Mesenchymal stem cell (in vitro differentiated cells and primary cell): Measurements from ENCODE around the gene RRP15.

ENCODE experiments used
- DNase-seq: peaks from one replicate; pipeline ENCODE4 v3.0.0-alpha.2; 2013
- H2AFZ ChIP-seq: one replicate; pipeline ENCODE4 v1.6.1; 2013; ENCODE audit warnings: low read depth, mild to moderate bottlenecking, control low read depth, inconsistent platforms, low read length, moderate library complexity
- H2AK5ac ChIP-seq: 2 replicates; pipeline ENCODE4 v1.6.1; 2013; ENCODE audit warnings: low read length, moderate library complexity, mild to moderate bottlenecking, inconsistent platforms; ENCODE audit not compliant: severe bottlenecking
- H2BK120ac ChIP-seq: one replicate; pipeline ENCODE4 v1.6.1; 2013; ENCODE audit warnings: low read depth, mild to moderate bottlenecking, inconsistent platforms, low read length, moderate library complexity
- H2BK12ac ChIP-seq, 2 experiments: one replicate each; pipeline ENCODE4 v1.6.1; 2013; ENCODE audit warnings: inconsistent platforms in 2 of 2, low read length in 2 of 2, mild to moderate bottlenecking in 2 of 2, moderate library complexity in 2 of 2, control low read depth in 1 of 2
- H2BK15ac ChIP-seq: one replicate; pipeline ENCODE4 v1.6.1; 2013; ENCODE audit warnings: mild to moderate bottlenecking, low read depth, inconsistent platforms; ENCODE audit not compliant: poor library complexity, severe bottlenecking
- H2BK5ac ChIP-seq: 2 replicates; pipeline ENCODE4 v1.6.1; 2013; ENCODE audit warnings: low read depth, mild to moderate bottlenecking, low read length, control low read depth, inconsistent platforms; ENCODE audit not compliant: poor library complexity, severe bottlenecking
- H3K14ac ChIP-seq, 2 experiments: one replicate each; pipeline ENCODE4 v1.6.1; 2013; ENCODE audit warnings: inconsistent platforms in 2 of 2, low read length in 2 of 2, control low read depth in 1 of 2, mild to moderate bottlenecking in 1 of 2, moderate library complexity in 1 of 2
- H3K18ac ChIP-seq, 2 experiments: one replicate each; pipeline ENCODE4 v1.6.1; 2013; ENCODE audit warnings: inconsistent platforms in 2 of 2, low read length in 2 of 2, control low read depth in 1 of 2, low read depth in 1 of 2, mild to moderate bottlenecking in 1 of 2
- H3K23ac ChIP-seq, 2 experiments: one replicate each; pipeline ENCODE4 v1.6.1; 2013; ENCODE audit warnings: inconsistent platforms in 2 of 2, low read length in 2 of 2, mild to moderate bottlenecking in 2 of 2, moderate library complexity in 2 of 2, control low read depth in 1 of 2
- H3K27ac ChIP-seq: 2 replicates; pipeline ENCODE4 v1.5.1; 2013; ENCODE audit warnings: mild to moderate bottlenecking, moderate library complexity, low read length, control low read depth, inconsistent platforms; ENCODE audit not compliant: poor library complexity, severe bottlenecking
- H3K27me3 ChIP-seq, 2 experiments: 2 replicates each; pipeline versions ENCODE4 v1.6.1 to v1.7.0; 2013; ENCODE audit warnings: low read length in 2 of 2, mild to moderate bottlenecking in 2 of 2, moderate library complexity in 2 of 2, control low read depth in 1 of 2, inconsistent platforms in 1 of 2; ENCODE audit not compliant: control insufficient read depth in 1 of 2, insufficient read depth in 1 of 2
- H3K36me3 ChIP-seq, 2 experiments: 2 replicates each; pipeline versions ENCODE4 v1.6.1 to v1.7.0; 2013; ENCODE audit warnings: low read length in 2 of 2, control low read depth in 1 of 2, inconsistent platforms in 1 of 2, low read depth in 1 of 2, mild to moderate bottlenecking in 1 of 2; ENCODE audit not compliant: insufficient read depth in 2 of 2, control insufficient read depth in 1 of 2
- H3K4ac ChIP-seq, 2 experiments: one replicate each; pipeline ENCODE4 v1.6.1; 2013; ENCODE audit warnings: inconsistent platforms in 2 of 2, low read length in 2 of 2, mild to moderate bottlenecking in 2 of 2, moderate library complexity in 2 of 2, control low read depth in 1 of 2, low read depth in 1 of 2
- H3K4me1 ChIP-seq: 2 replicates; pipeline ENCODE4 v1.6.1; 2013; ENCODE audit warnings: low read depth, low read length, control low read depth; ENCODE audit not compliant: control insufficient read depth, insufficient read depth
- H3K4me2 ChIP-seq: 2 replicates; pipeline ENCODE4 v1.6.1; 2013; ENCODE audit warnings: low read length, mild to moderate bottlenecking, inconsistent platforms; ENCODE audit not compliant: poor library complexity, severe bottlenecking
- H3K4me3 ChIP-seq, 2 experiments: 2 replicates each; pipeline versions ENCODE4 v1.5.1 to v1.7.0; 2013; ENCODE audit warnings: low read length in 2 of 2, mild to moderate bottlenecking in 2 of 2, control low read depth in 1 of 2, low read depth in 1 of 2; ENCODE audit not compliant: insufficient read depth in 1 of 2
- H3K79me1 ChIP-seq: replicated peaks from 2 replicates; pipeline ENCODE4 v1.6.1; 2013; ENCODE audit warnings: mild to moderate bottlenecking, control low read depth, low read length, inconsistent platforms; ENCODE audit not compliant: poor library complexity, severe bottlenecking
- H3K9ac ChIP-seq: 2 replicates; pipeline ENCODE4 v1.7.0; 2013; ENCODE audit warnings: mild to moderate bottlenecking, low read length, moderate library complexity
- H3K9me3 ChIP-seq: 2 replicates; pipeline ENCODE4 v1.7.0; 2013; ENCODE audit warnings: mild to moderate bottlenecking, low read length; ENCODE audit not compliant: control insufficient read depth
- H4K8ac ChIP-seq: one replicate; pipeline ENCODE4 v1.6.1; 2013; ENCODE audit warnings: inconsistent platforms, mild to moderate bottlenecking, low read length, moderate library complexity
- H4K91ac ChIP-seq: one replicate; pipeline ENCODE4 v1.6.1; 2013; ENCODE audit warnings: mild to moderate bottlenecking, low read length, inconsistent platforms
- WGBS: methylation state at CpG from one replicate; pipeline ENCODE4 v1.1.7; 2013; ENCODE audit warnings: mixed read lengths; 5-methylcytosine and 5-hydroxymethylcytosine counted together

RRP15 gene

GRCh38 chr1:218266356-218266755 is 18.7 kb upstream of the RRP15 start:
- no peak overlapping the region for H2BK12ac ChIP-seq
- H3K9me3 ChIP-seq = no peaks in the 10 kb centered on the region
- DNase-seq = no peak
- H3K4me3 ChIP-seq = no peak overlapping the region
- no peaks in the 10 kb centered on the region for H3K36me3 ChIP-seq
- no peak overlapping the region for H3K18ac ChIP-seq
- WGBS = 29% methylated on average over 2 of the region's 2 CpGs
- H3K9ac ChIP-seq = no peak overlapping the region
- no peak overlapping the region for H2BK120ac ChIP-seq
- H3K4me2 ChIP-seq = no peak overlapping the region
- no peak overlapping the region for H4K8ac ChIP-seq
- no peak overlapping the region for H2AFZ ChIP-seq
- no peaks in the 10 kb centered on the region for H3K27me3 ChIP-seq
- H3K14ac ChIP-seq = no peak overlapping the region
- no peak overlapping the region for H3K23ac ChIP-seq
- H3K4me1 ChIP-seq = no peaks in the 10 kb centered on the region
- H2BK5ac ChIP-seq = no peak overlapping the region
- no peak overlapping the region for H3K4ac ChIP-seq
- H3K27ac ChIP-seq = no peak overlapping the region
- H4K91ac ChIP-seq = no peak overlapping the region
- no peak overlapping the region for H2BK15ac ChIP-seq
- no peaks in the 10 kb centered on the region for H3K79me1 ChIP-seq
- H2AK5ac ChIP-seq = no peak overlapping the region

- Histone ChIP-seq H2BK5ac (no peak overlapping the region), H3K27me3 (peaks cover 0 to 3% of the 10 kb centered on the region in 2 experiments), H3K36me3 (no peaks in the 10 kb centered on the region), H2BK15ac (no peak overlapping the region), H3K9me3 (no peaks in the 10 kb centered on the region), H2AFZ (no peak overlapping the region), H3K14ac (no peak overlapping the region), H3K9ac (no peak overlapping the region), H3K27ac (no peak overlapping the region), H3K4ac (no peak overlapping the region), H4K8ac (no peak overlapping the region), H3K18ac (no peak overlapping the region), H2BK12ac (no peak overlapping the region), H2BK120ac (no peak overlapping the region), H2AK5ac (no peak overlapping the region), H3K4me2 (no peak overlapping the region), H3K4me1 (no peaks in the 10 kb centered on the region), H4K91ac (no peak overlapping the region), H3K23ac (no peak overlapping the region), H3K79me1 (no peaks in the 10 kb centered on the region), H3K4me3 (no peak overlapping the region)
- 84% methylated on average over 6 of the region's 6 CpGs for WGBS
- no peak for DNase-seq
Measured at GRCh38 chr1:218272366-218272765, 12.7 kb upstream of the RRP15 start.

- Histone ChIP-seq H4K8ac (no peak overlapping the region), H2BK12ac (no peak overlapping the region), H2BK5ac (no peak overlapping the region), H3K4ac (no peak overlapping the region), H3K27ac (no peak overlapping the region), H3K27me3 (peaks cover 0 to 7% of the 10 kb centered on the region in 2 experiments), H4K91ac (no peak overlapping the region), H2BK120ac (no peak overlapping the region), H3K14ac (no peak overlapping the region), H2AK5ac (no peak overlapping the region), H3K23ac (no peak overlapping the region), H3K79me1 (no peaks in the 10 kb centered on the region), H3K36me3 (no peaks in the 10 kb centered on the region), H3K4me1 (no peaks in the 10 kb centered on the region), H3K9ac (no peak overlapping the region), H2BK15ac (no peak overlapping the region), H3K4me2 (no peak overlapping the region), H3K9me3 (no peaks in the 10 kb centered on the region), H3K4me3 (no peak overlapping the region), H3K18ac (no peak overlapping the region), H2AFZ (no peak overlapping the region)
- 89% methylated on average over 3 of the region's 3 CpGs for WGBS
- no peak for DNase-seq
Measured at GRCh38 chr1:218273762-218274479, 11.2 kb upstream of the RRP15 start.

GRCh38 chr1:218274511-218274910 is 10.6 kb upstream of the RRP15 start:
- no peaks in the 10 kb centered on the region for H3K36me3 ChIP-seq
- H2AFZ ChIP-seq = no peak overlapping the region
- no peaks in the 10 kb centered on the region for H3K4me1 ChIP-seq
- no peak overlapping the region for H2BK120ac ChIP-seq
- H4K91ac ChIP-seq = no peak overlapping the region
- no peak overlapping the region for H2AK5ac ChIP-seq
- H3K79me1 ChIP-seq = no peaks in the 10 kb centered on the region
- no peak overlapping the region for H3K27ac ChIP-seq
- no peak overlapping the region for H3K9ac ChIP-seq
- H3K14ac ChIP-seq = no peak overlapping the region
- no peak overlapping the region for H3K4me3 ChIP-seq
- no peak overlapping the region for H4K8ac ChIP-seq
- no peaks in the 10 kb centered on the region for H3K9me3 ChIP-seq
- H3K4me2 ChIP-seq = no peak overlapping the region
- no peak for DNase-seq
- H3K27me3 ChIP-seq = peaks cover 0 to 7% of the 10 kb centered on the region in 2 experiments
- no peak overlapping the region for H2BK15ac ChIP-seq
- H3K18ac ChIP-seq = no peak overlapping the region
- no peak overlapping the region for H2BK5ac ChIP-seq
- WGBS = 100% methylated on average over 1 of the region's 2 CpGs
- no peak overlapping the region for H3K23ac ChIP-seq
- no peak overlapping the region for H2BK12ac ChIP-seq
- H3K4ac ChIP-seq = no peak overlapping the region
